Fibroblast of lung (primary cell): ENCODE measurements around the gene PC. TPM values are rescaled to one million over a fixed set of nuclear protein-coding genes. Genes with fewer than 3 reads are reported as not detected.

Experiments
- DNase-seq, 2 donors: peaks; one replicate each; pipeline versions ENCODE4 v3.0.0 to v3.0.0-alpha.2; 2010; ENCODE audit warnings: low read depth in 2 of 2
- H2AFZ ChIP-seq: 2 replicates; pipeline ENCODE4 v1.5.1; 2012; ENCODE audit warnings: low read length, control low read depth, inconsistent platforms
- H3K27ac ChIP-seq: 2 replicates; pipeline ENCODE4 v1.5.1; 2011; ENCODE audit warnings: low read length, control low read depth; ENCODE audit not compliant: insufficient read depth
- H3K27me3 ChIP-seq: 2 replicates; pipeline ENCODE4 v1.5.1; 2011; ENCODE audit warnings: mild to moderate bottlenecking, low read length; ENCODE audit not compliant: control insufficient read depth, insufficient read depth
- H3K36me3 ChIP-seq: 2 replicates; pipeline ENCODE4 v1.5.1; 2011; ENCODE audit warnings: low read length; ENCODE audit not compliant: control insufficient read depth, insufficient read depth
- H3K4me1 ChIP-seq: 2 replicates; pipeline ENCODE4 v1.5.1; 2011; ENCODE audit warnings: low read length; ENCODE audit not compliant: control insufficient read depth, insufficient read depth; ENCODE audit errors: extremely low read depth
- H3K4me2 ChIP-seq: 2 replicates; pipeline ENCODE4 v1.5.1; 2011; ENCODE audit warnings: low read length, control low read depth; ENCODE audit not compliant: insufficient read depth; ENCODE audit errors: extremely low read depth
- H3K4me3 ChIP-seq, 4 experiments: fragments of 200-600 bp in 1 of 4; sonication (generic) in 1 of 4; replicated peaks in 1 of 4; 2 replicates each; pipeline ENCODE4 v1.5.1; 2011 to 2016; ENCODE audit warnings: low read length in 4 of 4, low read depth in 3 of 4, mild to moderate bottlenecking in 3 of 4, control low read depth in 2 of 4, inconsistent platforms in 1 of 4, mixed read lengths in 1 of 4; ENCODE audit not compliant: insufficient read depth in 1 of 4; ENCODE audit errors: control extremely low read depth in 1 of 4
- H3K79me2 ChIP-seq: 2 replicates; pipeline ENCODE4 v1.5.1; 2012; ENCODE audit warnings: mild to moderate bottlenecking, low read length, inconsistent platforms; ENCODE audit not compliant: control insufficient read depth, insufficient read depth
- H3K9ac ChIP-seq: 2 replicates; pipeline ENCODE4 v1.5.1; 2011; ENCODE audit warnings: mild to moderate bottlenecking, low read length, control low read depth; ENCODE audit not compliant: insufficient read depth
- H3K9me3 ChIP-seq: 2 replicates; pipeline ENCODE4 v1.5.1; 2012; ENCODE audit warnings: low read depth, low read length; ENCODE audit not compliant: control insufficient read depth, insufficient read depth
- H4K20me1 ChIP-seq: 2 replicates; pipeline ENCODE4 v1.5.1; 2011; ENCODE audit warnings: low read length; ENCODE audit not compliant: control insufficient read depth, insufficient read depth; ENCODE audit errors: extremely low read depth
- CTCF ChIP-seq, 2 donors: IDR thresholded peaks in 1 of 2; conservative IDR thresholded peaks in 1 of 2; 1 replicate in 1 of 2; 2 replicates in 1 of 2; pipeline ENCODE4 v1.5.1; 2011 to 2012; ENCODE audit warnings: low read length in 2 of 2, control low read depth in 1 of 2, inconsistent platforms in 1 of 2, low read depth in 1 of 2, mild to moderate bottlenecking in 1 of 2
- EZH2 ChIP-seq: IDR thresholded peaks from 2 replicates; pipeline ENCODE4 v1.5.1; 2012; ENCODE audit warnings: low read length, control low read depth, mild to moderate bottlenecking; ENCODE audit errors: missing control alignments
- polyA plus RNA-seq, 2 donors: library from polyadenylated mRNA; depleted of rRNA in 1 of 2; stranded (reverse) in 1 of 2; unstranded in 1 of 2; fragments of >200 nt; gene quantifications; 2 replicates each; pipeline ENCODE4 v1.2.1, GENCODE V29; 2011 to 2012; ENCODE audit warnings: missing spikeins in 1 of 2
- total RNA-seq: library from RNA; depleted of rRNA; stranded (reverse); fragments of >200 nt; gene quantifications from 2 replicates; pipeline ENCODE4 v1.2.1, GENCODE V29; 2014

The PC gene
- total and polyA plus RNA-seq, 2 donors (not counting 1 experiment from before 2014, with no cell fraction given): 5.1 to 22.8 TPM

- no peak overlapping the region for H2AFZ ChIP-seq
- no peaks in the 10 kb centered on the region for H3K79me2 ChIP-seq
- no peaks in the 10 kb centered on the region for H4K20me1 ChIP-seq
- no peaks in the 10 kb centered on the region for H3K4me1 ChIP-seq
- H3K27ac ChIP-seq: no peak overlapping the region
- H3K27me3 ChIP-seq: no peaks in the 10 kb centered on the region
- DNase-seq: no peak
- TF ChIP-seq CTCF (conservative IDR thresholded peaks at IDR 0.05 in 1 of 2, IDR thresholded peaks at IDR 0.05 in 1 of 2; ENCODE audit: low read depth in 1 of 2, low read length in 2 of 2): no peak
- TF ChIP-seq EZH2: no peak
- H3K9ac ChIP-seq: no peak overlapping the region
- no peak overlapping the region for H3K4me3 ChIP-seq
- H3K36me3 ChIP-seq: no peaks in the 10 kb centered on the region
- H3K4me2 ChIP-seq: no peak overlapping the region
- H3K9me3 ChIP-seq: no peaks in the 10 kb centered on the region
These were observed 44.2 kb upstream of the PC start for GRCh38 chr11:67002297-67002913.

DNA sequence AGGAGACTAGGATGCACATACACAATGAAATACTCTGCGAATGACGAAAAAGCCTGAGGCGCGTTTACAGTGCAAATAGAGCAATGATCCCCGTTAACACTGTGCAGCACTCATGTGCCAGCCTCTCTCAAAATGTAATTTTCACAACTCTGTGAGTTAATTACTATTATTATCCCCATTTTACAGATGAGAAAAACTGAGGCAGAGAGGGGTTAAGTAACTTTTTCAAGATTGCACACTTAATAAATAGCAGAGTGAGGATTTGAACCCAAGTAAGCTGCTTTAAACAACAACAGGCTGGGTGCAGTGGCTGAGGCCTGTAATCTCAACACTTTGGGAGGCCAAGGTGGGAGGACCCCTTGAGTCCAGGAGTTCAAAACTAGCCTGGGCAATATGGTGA lies 43.1 kb upstream of the PC start:
- Histone ChIP-seq H2AFZ (no peak overlapping the region), H4K20me1 (no peaks in the 10 kb centered on the region), H3K36me3 (no peaks in the 10 kb centered on the region), H3K4me1 (no peaks in the 10 kb centered on the region), H3K9ac (no peak overlapping the region), H3K79me2 (no peaks in the 10 kb centered on the region), H3K27me3 (no peaks in the 10 kb centered on the region), H3K4me2 (no peak overlapping the region), H3K9me3 (no peaks in the 10 kb centered on the region), H3K4me3 (no peak overlapping the region), H3K27ac (no peak overlapping the region)
- DNase-seq: no peak
- no peak for TF ChIP-seq CTCF (conservative IDR thresholded peaks at IDR 0.05 in 1 of 2, IDR thresholded peaks at IDR 0.05 in 1 of 2; ENCODE audit: low read depth in 1 of 2, low read length in 2 of 2)
- TF ChIP-seq EZH2: no peak

DNA sequence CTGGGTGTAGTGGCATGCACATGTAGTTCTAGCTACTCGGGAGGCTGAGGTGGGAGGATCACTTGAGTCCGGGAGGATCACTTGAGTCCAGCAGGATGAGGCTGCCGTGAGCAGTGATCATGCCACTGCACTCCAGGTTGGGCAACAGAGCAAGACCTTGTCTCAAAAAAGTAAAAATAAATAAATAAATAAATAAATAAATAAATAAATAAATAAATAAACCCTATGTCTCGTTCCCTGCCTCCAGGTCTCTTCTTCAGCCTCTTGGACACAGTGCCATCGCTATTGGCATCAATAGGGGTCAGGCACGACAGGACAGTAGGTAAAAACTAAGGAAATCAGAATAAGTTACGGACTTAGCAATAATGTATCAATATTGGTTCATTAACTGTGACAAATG lies 41.4 kb upstream of the PC start:
- no peaks in the 10 kb centered on the region for H3K79me2 ChIP-seq
- H3K9ac ChIP-seq: no peak overlapping the region
- no peaks in the 10 kb centered on the region for H3K9me3 ChIP-seq

More for the DNA sequence above, 41.4 kb upstream of the PC start:
- H3K36me3 ChIP-seq: no peaks in the 10 kb centered on the region
- no peak overlapping the region for H2AFZ ChIP-seq
- H3K4me3 ChIP-seq: no peak overlapping the region
- no peak overlapping the region for H3K27ac ChIP-seq
- H4K20me1 ChIP-seq: no peaks in the 10 kb centered on the region
- H3K4me2 ChIP-seq: no peak overlapping the region
- no peaks in the 10 kb centered on the region for H3K27me3 ChIP-seq
- no peaks in the 10 kb centered on the region for H3K4me1 ChIP-seq
- no peak for TF ChIP-seq CTCF (conservative IDR thresholded peaks at IDR 0.05 in 1 of 2, IDR thresholded peaks at IDR 0.05 in 1 of 2; ENCODE audit: low read depth in 1 of 2, low read length in 2 of 2)
- TF ChIP-seq EZH2: no peak
- no peak for DNase-seq
